ENCODE results near the gene IGSF21.

Gene IGSF21

DNA sequence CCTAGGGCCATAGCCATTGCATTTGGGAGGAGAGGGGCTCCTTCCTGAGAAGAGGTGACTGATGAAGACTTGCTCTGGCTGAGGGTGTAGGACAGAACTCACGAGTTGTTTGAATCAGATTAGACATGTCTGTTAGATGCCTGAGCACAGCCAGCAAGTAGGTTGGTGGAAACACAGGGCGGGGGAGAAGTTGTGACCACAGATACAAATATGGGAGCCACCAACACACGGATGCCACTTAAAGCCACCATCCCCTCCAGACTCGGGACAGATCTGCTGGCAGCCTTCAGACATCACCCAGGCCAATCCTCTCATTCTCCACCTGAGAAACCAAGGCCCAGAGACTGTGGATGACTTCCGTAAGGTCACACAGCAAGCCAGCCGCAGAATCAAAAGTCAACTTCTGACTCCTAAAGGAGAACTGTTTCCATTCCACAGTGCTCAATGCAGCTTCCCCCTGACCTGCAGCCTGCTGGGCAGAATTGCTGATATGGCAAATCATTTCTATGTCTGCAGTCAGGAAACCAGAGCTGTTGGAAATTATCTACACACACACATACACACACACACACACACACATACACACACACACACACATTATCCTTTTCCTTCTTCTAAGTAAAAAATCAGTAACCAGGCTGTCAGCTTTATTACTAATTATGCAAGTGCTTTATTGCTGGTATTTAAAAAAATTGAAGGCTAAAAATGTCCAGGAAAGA, 196.7 kb downstream of the IGSF21 start:
- no peak for DNase-seq

DNA sequence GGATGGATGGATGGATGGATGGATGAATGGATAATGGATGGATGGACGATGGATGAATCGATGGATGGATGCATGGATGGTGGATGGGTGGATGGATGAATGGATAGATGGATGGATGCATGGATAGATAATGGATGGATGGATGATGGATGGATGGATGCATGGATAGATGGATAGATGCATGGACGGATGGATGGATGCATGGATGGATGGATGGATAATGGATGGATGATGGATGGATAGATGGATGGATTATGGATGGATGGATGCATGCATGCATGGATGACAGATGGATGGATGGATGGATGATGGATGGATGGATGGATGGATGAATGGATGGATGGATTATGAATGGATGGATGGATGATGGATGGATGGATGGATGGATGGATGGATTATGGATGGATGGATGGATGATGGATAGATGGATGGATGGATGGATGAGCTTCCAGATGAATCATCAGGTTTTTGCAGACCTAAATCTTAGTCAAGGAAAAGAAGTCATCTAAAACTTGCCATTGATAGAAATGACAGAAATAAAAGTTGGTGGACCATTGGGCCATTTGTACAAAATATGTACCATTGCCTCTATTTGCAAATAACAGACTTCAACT, 197.7 kb downstream of the IGSF21 start:
- DNase-seq = no peak

DNA sequence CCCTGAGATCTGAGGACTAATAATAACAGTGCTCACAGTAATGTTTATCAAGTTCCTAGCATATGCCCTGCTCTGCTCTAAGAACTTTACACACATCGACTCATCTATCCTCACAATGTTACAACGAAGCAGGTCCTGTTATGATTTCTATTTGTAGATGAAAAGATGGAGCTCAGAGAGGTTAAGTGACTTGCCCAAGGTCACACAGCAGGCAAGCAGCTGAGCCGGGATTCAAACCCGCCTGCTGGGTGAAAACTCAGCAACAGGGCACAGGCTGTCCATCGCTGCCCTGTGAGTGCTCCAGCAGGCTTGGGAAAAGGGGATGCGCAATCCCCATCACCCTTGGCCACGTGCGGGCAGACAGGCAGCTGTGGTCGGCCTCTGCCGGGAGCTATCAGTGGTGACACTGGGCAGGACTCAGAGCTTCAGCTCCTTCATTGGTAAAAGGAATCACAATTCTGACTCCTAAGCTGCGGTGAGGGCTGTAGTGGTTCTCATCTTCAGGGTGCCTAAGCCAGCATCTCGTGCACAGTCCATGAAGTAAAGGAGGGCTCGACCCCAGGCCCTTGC, 199.8 kb downstream of the IGSF21 start:
- DNase-seq = no peak

DNA sequence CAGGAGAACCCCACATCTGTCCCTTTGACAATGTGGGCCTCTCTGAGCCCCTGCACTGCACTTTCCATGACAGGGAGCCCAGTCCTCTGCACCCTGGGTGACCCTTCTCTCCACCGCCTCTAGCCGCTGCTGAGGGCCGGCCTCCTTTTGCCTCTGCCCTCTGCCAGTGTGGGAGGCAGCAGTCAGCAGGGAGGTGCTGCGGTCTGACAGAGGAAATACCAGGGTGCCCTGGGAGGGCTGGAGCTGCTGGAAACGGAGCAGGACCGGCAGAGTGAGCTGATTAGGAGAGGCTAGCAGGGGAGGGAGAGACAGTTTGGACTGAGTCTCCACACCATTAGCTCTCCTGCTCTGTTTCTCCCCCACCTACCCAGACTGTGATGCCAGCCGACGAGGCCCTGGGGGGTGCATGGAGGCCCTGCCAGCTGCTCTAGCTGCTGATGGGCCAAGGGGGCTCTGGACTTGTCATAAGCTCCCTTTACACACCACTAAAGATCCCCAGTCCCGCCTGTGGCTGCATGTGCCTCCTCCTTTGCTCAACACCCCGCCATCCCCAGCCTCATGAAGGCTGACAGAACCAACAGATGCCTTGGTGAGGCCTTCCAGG, 202.1 kb downstream of the IGSF21 start:
- no peak for DNase-seq

DNA sequence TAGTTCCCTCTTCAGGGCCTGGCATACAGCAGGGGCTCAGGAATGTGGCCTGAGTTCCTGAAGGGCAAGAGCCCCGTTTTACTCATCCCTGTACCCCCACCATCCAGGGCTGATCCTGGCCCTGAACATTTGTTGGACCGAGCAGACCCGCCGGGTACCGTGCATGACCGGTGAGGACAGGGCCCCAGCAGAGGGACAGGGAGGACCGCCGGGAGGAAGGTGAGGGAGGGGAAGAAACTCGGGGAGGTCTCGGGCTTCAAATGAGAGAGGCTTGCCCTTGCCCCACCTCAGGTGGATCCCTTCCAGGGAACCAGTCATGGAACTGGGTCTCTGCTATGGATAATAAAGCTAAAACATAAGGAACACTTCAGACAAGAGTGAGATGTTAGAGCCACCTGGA, 205.4 kb downstream of the IGSF21 start:
- no peak for DNase-seq

DNA sequence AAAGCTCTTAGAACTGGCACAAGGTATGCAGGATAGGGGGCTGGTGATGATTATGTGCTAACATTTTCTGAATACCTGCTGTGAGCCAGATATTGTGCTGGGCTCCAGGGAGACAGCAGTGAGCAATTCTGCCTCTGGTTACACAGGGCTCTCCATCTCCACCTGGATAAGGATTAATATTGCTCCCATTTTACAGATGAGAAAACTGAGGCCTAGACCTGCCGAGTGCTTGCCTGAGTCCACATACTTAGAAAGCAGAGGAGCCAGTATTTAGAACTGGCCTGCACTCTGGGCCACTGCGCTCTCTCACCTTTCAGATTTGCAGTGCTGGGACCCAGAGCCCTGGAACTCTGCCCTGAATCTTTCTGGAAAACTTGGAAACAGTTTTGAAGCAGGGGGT, 205.9 kb downstream of the IGSF21 start:
- no peak for DNase-seq

DNA sequence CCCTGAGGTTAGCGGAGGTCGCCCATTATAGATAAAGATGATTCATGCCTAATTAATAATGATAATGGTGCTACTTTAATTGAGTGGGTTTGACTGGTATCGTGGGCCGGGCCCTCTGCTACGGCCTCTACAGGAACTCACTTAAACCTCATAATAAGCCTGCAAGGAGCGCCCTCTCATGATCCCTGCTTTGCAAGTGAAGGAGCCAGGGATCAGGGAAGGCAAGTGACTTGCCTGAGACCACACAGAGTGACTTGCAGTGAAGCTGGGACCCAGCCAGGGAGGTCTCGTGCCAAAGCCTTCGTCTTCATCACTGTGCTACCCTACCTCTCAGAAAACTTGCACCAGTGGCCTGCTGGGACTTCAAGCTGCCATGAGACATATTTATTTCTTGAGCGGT, 206.8 kb downstream of the IGSF21 start:
- DNase-seq = no peak

DNA sequence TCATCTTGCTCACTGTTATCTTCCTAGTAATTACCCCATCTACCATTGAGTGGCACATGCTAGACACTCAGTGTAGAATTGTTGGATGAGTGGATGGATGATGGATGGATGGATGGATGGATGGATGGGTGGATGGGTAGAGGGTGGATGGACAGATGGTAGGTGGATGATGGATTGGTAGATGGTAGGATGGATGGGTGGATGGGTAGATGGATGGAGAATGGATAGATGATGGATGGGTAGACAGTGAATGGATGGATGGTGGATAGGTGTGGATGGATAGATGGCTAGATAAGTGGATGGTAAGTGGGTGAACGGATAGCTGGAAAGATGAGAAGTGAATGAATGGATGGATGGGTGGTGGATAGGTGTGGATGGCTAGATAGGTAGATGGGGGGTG, 207.9 kb downstream of the IGSF21 start:
- DNase-seq = no peak

DNA sequence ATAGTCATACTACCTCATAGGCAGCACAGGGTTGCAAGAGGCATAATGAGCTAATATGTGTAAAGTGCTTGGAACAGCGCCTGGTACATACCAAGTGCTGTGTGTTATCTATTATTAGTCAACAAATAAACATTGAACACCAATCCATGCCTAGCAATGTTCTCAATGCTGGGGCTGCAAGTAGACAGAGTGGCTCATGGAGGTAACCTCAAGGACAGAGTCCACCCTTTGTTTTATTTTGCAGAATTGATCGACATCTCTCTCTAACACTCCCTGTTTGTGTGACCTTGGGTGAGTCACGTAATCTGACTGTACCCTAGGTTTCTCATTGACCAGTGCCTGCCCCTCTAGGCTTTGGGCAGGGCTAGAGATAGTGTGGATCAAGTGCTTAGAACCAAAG, 209.2 kb downstream of the IGSF21 start:
- DNase-seq = no peak

DNA sequence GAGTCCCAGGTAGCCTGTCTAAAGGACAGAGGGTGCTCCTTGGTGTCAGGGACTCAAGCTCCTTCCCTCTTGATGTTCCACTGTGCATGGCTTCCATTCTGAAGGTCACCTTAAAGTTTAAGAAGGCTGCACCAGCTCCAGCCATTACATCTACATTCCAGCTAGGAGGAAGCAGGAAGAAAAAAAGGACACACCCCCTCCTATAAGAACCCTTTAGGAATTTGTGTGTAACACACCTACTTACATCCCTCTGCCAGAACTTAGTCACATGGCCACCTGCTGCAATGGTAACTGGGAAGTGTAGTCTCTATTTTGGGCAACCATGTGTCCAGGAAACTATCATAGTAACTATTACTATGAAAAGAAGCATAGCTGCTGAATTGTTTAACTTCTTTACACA, 211.5 kb downstream of the IGSF21 start:
- no peak for DNase-seq

DNA sequence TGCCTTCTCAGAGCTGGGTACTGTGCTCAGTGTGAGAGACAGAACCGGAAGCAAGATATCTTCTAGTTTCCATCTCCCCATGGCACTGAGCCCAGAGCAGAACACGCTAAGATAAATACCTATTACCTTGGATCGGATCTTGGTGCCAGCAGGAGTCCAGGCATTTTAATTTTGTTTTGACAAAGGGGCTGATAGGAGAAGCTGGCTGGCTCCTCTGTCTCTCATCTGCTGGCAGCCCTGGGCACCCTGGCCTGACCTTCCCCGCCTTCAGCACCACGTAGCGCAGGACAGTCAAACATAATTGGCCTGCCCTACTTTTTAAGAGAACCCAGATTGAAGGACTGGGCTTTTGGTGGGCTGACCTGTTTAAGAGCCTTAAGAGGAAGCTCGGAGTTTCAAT, 212.5 kb downstream of the IGSF21 start:
- no peak for DNase-seq

DNA sequence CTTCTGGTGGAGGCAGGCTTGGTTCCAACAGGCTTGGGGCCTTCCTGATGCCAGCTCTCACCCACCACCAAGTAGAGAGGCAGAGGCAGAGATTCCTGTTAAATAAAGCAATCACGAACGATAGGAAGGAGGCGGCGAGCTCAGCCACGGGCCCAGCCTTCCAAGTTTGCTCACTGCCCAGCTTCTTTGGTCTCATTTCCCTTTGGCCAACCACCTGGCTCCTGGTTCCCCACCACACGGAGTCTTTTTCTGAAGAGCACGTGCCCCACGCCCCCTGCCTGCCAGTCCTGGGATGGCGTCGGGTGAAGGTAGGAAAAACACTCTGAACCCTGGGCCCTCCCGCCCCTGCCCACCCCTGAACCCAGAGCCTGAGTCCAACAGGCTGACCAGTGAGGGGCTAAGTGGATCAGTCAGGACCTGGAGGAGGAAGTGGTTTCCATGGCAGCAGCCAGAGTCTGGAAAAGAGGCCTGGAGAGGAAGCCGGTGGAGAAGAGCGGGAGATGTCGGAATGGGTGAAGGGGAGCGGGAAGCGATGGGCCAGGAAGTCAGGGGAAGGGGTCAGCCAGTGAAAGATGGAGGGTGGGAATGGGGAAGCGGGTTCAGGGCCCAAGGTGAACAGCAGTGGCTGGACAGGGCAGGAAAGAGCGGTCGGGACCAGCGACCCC, 214.9 kb downstream of the IGSF21 start:
- DNase-seq = no peak

DNA sequence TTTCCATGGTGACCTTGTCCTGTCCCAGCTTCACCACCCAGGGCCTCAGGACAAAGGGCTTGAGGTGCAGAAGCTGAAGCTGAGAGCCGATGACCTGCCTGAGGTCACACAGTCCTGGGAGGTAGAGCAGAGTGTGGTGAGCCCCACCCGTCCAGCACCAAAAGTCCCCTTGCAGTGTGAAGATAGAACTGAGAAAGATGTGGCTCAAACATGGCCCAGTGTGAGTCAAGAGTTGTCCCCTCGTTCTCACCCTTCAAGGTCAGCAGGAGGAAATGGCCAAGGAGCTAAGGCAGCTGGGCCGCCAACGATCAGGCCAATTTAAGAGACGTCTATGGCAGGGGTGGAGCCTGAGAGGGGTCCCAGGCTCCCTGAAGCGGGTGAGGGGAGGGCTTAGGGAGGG, 215.7 kb downstream of the IGSF21 start:
- DNase-seq = no peak

DNA sequence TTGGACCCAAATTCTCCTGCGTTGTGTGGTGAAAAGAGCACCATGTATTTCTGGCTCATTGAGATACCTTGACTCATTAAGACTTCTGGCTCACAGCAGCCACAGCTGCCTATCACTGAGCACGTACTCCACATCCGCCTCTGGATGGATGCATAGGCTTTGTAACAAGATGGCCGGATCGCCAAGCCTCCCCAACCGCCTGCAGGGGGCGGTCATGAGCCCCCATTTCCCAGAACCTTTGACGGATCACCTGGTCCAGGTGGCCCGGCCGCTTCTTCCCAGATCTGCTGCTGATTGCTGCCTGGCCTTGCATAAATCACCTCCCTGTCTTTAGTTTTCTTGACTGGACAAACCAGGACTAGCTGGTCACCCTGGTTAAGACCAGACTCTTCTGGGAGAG, 216.6 kb downstream of the IGSF21 start:
- no peak for DNase-seq

DNA sequence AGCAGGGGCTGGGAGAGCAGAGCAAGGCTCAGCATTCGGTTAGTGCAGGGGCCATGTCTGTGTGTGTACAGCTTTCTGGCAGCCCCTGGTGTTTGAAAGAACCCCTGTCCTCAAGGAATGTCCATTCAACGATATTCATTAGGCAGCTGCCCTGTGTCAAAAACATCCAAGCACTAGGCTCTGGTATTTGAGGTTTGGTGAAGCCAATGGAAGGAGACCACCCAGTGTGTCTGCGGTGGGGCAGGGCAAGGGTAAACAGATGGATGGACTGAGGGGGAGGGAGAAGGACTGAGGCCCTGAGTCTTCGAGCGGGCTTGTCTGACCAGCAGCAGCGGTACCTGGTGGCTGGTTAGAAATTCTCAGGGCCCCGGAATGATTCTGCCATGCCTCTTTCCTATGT, 217.5 kb downstream of the IGSF21 start:
- DNase-seq = no peak

DNA sequence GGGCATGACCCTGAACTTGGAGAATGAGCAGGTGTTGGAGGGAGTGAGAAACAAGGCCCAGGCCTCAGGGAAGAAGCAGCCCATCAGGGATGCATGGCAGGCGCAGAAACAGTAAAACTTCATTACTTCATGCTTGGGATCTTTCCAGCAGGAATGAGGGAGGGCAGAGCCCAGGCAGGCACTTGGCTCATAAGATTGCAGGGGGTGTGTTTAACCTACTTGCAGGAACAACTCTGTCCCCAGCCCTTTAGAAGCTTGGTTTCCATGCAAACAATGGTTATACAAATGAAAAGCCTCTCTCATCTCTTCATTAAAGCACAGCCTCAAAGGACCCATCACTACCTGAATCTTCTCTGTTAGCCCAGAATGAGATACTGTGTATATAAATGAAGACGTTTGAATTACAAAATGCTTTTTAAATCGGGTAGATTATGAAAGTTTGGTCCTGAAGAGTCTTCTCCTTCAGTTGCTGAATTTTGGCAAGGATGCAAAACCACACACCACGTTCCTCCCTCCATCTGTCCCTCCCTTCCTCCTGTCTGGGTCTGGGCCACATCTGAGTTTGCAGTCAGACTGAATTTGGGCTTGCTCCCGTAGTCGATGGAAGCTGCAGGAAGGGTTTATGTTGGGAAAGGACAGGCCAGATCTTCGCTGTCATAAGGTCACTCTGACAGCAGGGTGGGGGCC, 218.8 kb downstream of the IGSF21 start:
- no peak for DNase-seq

DNA sequence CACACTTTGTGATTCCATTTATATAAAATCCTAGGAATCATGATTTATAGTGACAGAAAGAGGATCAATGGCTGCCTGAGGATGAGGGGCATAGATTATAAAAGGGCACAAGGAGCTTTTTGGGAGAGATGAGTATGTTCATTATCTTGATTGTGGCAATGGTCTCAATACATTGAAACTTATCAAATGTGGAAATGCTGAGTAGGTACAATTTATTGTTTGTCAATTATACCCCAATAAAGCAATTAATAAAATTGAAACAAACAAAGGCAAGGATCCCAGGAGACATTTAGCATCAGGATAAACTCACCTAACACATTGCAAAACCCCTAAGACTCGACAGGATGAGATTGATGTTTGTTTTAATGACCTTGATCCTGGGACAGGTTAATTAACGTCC, 220.1 kb downstream of the IGSF21 start:
- no peak for DNase-seq

DNA sequence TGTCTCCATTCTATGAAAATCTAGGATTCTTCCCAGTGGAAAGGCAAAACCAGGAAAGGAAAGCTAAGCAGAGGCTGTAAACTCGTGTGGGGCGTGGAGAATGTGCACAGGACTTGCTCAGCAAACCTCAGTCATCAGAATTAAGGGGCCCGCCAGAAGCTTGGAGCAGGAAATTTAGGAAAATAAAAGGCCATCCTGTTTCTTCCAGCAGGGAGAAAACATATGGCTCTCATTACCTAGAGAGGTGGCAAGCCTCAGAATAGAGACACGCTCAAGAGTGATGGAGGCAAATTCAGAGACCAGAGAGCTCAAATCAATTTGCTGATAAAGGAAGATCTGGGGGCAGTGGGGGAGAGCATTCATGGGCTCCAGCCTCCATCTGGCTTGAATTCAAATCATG, 221.2 kb downstream of the IGSF21 start:
- DNase-seq = no peak

DNA sequence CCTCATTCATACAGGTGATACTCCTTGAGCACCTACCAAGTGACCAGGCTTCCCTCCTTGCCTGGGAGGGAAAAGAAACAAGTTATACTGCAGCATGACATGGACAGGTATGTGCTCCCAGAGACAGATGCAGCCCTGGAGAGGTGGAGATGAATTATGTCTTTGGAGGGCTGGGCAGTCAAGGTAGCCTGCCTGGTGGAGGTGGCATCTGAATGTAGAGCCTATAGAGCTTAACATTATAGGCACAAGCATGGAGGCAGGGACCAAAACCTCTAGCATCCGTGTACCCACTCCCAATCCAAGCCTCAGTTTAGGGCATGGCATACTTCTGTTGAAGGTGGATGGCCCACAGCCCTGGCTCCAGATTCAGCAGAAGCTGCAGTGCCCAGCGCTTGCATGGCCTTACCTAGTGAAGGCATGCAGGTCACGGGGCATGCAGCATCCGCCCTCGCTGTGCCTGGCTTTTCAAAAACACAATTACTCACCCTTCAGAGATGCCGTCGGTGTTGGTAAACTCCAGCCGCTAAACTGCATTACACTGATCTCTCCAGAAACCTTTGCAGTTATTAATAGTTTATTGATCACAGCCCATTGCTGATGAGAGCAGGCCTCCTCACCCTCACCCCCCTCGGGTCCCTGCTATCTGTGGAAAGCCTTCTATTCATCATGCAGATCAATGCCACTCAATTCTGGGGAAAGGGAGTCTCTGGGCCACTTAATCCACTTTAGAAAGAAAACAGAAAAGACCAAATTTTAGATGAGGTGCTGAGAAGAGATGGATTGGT, 222.1 kb downstream of the IGSF21 start:
- no peak for DNase-seq

DNA sequence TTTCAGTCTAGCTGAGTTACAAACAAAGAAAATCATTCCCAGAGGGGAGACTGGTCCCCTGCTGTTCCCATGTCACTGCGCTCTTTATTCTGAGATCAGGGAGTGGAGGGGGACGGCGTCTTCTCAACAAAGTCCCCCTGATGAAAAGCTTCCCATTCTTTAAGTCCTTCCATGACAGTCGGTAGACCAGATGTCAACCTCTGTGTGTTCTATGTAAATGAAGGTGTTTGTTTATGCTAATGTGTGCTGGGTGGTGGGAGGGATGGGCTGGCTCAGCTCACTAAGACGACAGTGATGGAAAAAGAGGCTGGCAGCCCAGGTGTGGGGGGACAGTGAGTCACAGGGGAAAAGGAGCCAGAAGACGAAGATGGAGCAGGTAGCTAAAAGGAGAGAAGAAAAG, 225.0 kb downstream of the IGSF21 start:
- no peak for DNase-seq

DNA sequence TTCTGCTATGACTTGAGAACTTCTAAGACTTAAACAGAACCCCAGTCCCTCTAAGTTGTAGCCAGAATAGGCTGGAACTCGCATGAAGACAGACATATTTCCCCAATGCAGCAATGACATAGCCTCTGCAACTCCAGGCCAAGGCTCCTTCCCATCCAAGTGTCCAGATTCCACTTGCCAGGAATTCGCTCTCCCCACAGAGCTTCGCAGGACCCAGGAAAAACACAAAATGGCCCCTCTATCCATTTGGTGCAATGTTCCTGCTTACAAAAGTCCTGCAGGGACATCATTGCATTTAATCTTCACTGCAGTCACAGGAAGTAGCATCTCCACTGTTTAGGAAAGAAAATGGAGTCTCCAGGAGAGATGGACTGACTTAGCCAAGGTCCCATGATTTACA, 225.6 kb downstream of the IGSF21 start:
- no peak for DNase-seq

DNA sequence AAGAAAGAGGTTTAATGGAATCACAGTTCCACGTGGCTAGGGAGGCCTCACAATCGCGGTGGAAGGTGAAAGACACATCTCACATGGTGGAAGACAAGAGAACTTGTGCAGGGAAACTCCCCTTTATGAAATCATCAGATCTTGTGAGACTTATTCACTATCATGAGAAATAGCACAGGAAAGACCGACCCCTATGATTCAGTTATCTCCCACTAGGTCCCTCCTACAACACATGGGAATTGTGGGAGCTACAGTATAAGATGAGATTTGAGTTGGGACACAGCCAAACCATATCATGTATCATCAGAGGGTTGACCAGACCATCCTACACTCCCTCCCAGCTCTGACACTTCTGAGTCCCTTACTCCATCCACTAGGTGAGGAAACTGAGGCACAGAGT, 229.2 kb downstream of the IGSF21 start:
- no peak for DNase-seq

Data from NCI-H524 (cell line).